Measurements from ENCODE around the gene MAP2K5. TPM values are rescaled to one million over a fixed set of nuclear protein-coding genes. Genes with fewer than 3 reads are reported as not detected.

The MAP2K5 gene
- total RNA-seq, 2 experiments from 2014 or later: 22.2 to 27.9 TPM

GRCh38 chr15:67741308-67741707 lies 198.8 kb downstream of the MAP2K5 start:
- H3K27ac ChIP-seq (ENCODE audit: low read depth in 1 of 2, low read length in 2 of 2): no peak overlapping the region
- Mint-ChIP-seq H3K27me3 (no peaks in the 10 kb centered on the region), H3K36me3 (ENCODE audit: low read depth) (no peaks in the 10 kb centered on the region), H3K27ac (no peak overlapping the region), H3K4me3 (no peak overlapping the region), H3K9me3 (no peaks in the 10 kb centered on the region), H3K4me1 (ENCODE audit: low read depth) (peaks cover 55% of the 10 kb centered on the region)
- no peak for DNase-seq
- no peak for ATAC-seq (ENCODE audit: poor library complexity)
- H3K9me3 ChIP-seq (ENCODE audit: control insufficient read depth in 1 of 2, insufficient read depth in 1 of 2, low read length in 2 of 2): no peaks in the 10 kb centered on the region
- peaks cover 10% of the 10 kb centered on the region for H3K4me1 ChIP-seq (ENCODE audit: insufficient read depth, low read length)
- ChIA-PET POLR2A (interaction anchor here (1.3 kb wide), 1 partner anchor 44 kb away, joined by 3 read pairs; no protein-coding TSS in a partner anchor), CTCF (interaction anchor here (0.8 kb wide), 1 partner anchor 8 kb away, joined by 3 read pairs; no protein-coding TSS in a partner anchor)
- no peaks in the 10 kb centered on the region for H3K36me3 ChIP-seq (ENCODE audit: insufficient read depth, low read length)
- no peak for TF ChIP-seq CTCF (IDR thresholded peaks at IDR 0.05)
- intact Hi-C loops (cut with DNase I, micrococcal nuclease): no loop called here
- no peaks in the 10 kb centered on the region for H3K27me3 ChIP-seq (ENCODE audit: control insufficient read depth in 1 of 2, insufficient read depth in 2 of 2, low read length in 2 of 2)
- no peak overlapping the region for H3K4me3 ChIP-seq (ENCODE audit: low read length)

- CTCF ChIA-PET: interaction anchor here (1.6 kb wide), 2 partner anchors 10 to 14 kb away, joined by 3 to 6 read pairs; no protein-coding TSS in a partner anchor
- Histone ChIP-seq H3K36me3 (ENCODE audit: insufficient read depth, low read length) (no peaks in the 10 kb centered on the region), H3K4me3 (ENCODE audit: low read length) (no peak overlapping the region), H3K4me1 (ENCODE audit: insufficient read depth, low read length) (peaks cover 18% of the 10 kb centered on the region), H3K9me3 (ENCODE audit: control insufficient read depth in 1 of 2, insufficient read depth in 1 of 2, low read length in 2 of 2) (no peaks in the 10 kb centered on the region), H3K27ac (ENCODE audit: low read depth in 1 of 2, low read length in 2 of 2) (peak overlapping the region in 1 of 2 donors; percentile 41), H3K27me3 (ENCODE audit: control insufficient read depth in 1 of 2, insufficient read depth in 2 of 2, low read length in 2 of 2) (no peaks in the 10 kb centered on the region)
- H3K4me1 Mint-ChIP-seq (ENCODE audit: low read depth): peaks cover 60% of the 10 kb centered on the region
- no peaks in the 10 kb centered on the region for H3K9me3 Mint-ChIP-seq
- H3K27ac Mint-ChIP-seq: peak overlapping the region; percentile 24
- intact Hi-C loops (cut with DNase I, micrococcal nuclease): no loop called here
- H3K36me3 Mint-ChIP-seq (ENCODE audit: low read depth): no peaks in the 10 kb centered on the region
- H3K4me3 Mint-ChIP-seq: no peak overlapping the region
- no peak for DNase-seq
- no peak for TF ChIP-seq CTCF (IDR thresholded peaks at IDR 0.05)
- H3K27me3 Mint-ChIP-seq: no peaks in the 10 kb centered on the region
- no peak for ATAC-seq (ENCODE audit: poor library complexity)
- POLR2A ChIA-PET: interaction anchor here (1.3 kb wide), 1 partner anchor 10 kb away, joined by 3 read pairs; no protein-coding TSS in a partner anchor
These were observed 201.1 kb downstream of the MAP2K5 start for GRCh38 chr15:67743558-67743957.

- Histone ChIP-seq H3K4me1 (ENCODE audit: insufficient read depth, low read length) (peaks cover 18% of the 10 kb centered on the region), H3K4me3 (ENCODE audit: low read length) (peak overlapping the region; percentile 17), H3K27me3 (ENCODE audit: control insufficient read depth in 1 of 2, insufficient read depth in 2 of 2, low read length in 2 of 2) (no peaks in the 10 kb centered on the region), H3K36me3 (ENCODE audit: insufficient read depth, low read length) (no peaks in the 10 kb centered on the region), H3K27ac (ENCODE audit: low read depth in 1 of 2, low read length in 2 of 2) (no peak overlapping the region), H3K9me3 (ENCODE audit: control insufficient read depth in 1 of 2, insufficient read depth in 1 of 2, low read length in 2 of 2) (no peaks in the 10 kb centered on the region)
- no peak for TF ChIP-seq CTCF (IDR thresholded peaks at IDR 0.05)
- CTCF ChIA-PET: interaction anchor here (1.6 kb wide), 1 partner anchor 13 kb away, joined by 3 read pairs; no protein-coding TSS in a partner anchor
- peak overlapping the region; percentile 45 for H3K4me3 Mint-ChIP-seq
- peaks cover 64% of the 10 kb centered on the region for H3K4me1 Mint-ChIP-seq (ENCODE audit: low read depth)
- ATAC-seq (ENCODE audit: poor library complexity) (no peak), DNase-seq (no peak)
- intact Hi-C loops (cut with DNase I, micrococcal nuclease): no loop called here
- H3K9me3 Mint-ChIP-seq: no peaks in the 10 kb centered on the region
- H3K36me3 Mint-ChIP-seq (ENCODE audit: low read depth): no peaks in the 10 kb centered on the region
- no peaks in the 10 kb centered on the region for H3K27me3 Mint-ChIP-seq
- H3K27ac Mint-ChIP-seq: peak overlapping the region; percentile 24
- POLR2A ChIA-PET: interaction anchor here (1.3 to 3.3 kb wide), 2 partner anchors 11 kb away, joined by 3 to 18 read pairs; no protein-coding TSS in a partner anchor
These were observed 202.0 kb downstream of the MAP2K5 start for GRCh38 chr15:67744331-67745072.

Measured in CD4-positive, alpha-beta T cell (primary cell).